Chondrocyte (in vitro differentiated cells): ENCODE data around the gene SLC39A11. TPM values are rescaled to one million over a fixed set of nuclear protein-coding genes. Genes with fewer than 3 reads are reported as not detected.

Experiments used
- total RNA-seq: library from RNA; stranded (reverse); gene quantifications from 3 replicates; pipeline ENCODE4 v1.2.1, GENCODE V29; 2021

The SLC39A11 gene
- total RNA-seq, 1 donor from 2014 or later: 25.3 TPM

Other genes starting within 250 kb of the SLC39A11 start
- 0.82 to 1.5 TPM (median 1.5 TPM) in 3 replicates for gene SSTR2, start 72.3 kb upstream of the SLC39A11 start, total RNA-seq
- 45.1 to 54.7 TPM (median 48.9 TPM) in 3 replicates for gene COG1, start 100.4 kb upstream of the SLC39A11 start, total RNA-seq
- not detected in 3 replicates for gene CPSF4L, start 169.2 kb upstream of the SLC39A11 start, total RNA-seq
- gene CDC42EP4, start 219.3 kb upstream of the SLC39A11 start, total RNA-seq: 9.1 to 10.6 TPM (median 10.5 TPM) in 3 replicates